Measurements from ENCODE around the gene SHROOM2.

- TF ChIP-seq EP300 (IDR thresholded peaks at IDR 0.05; ENCODE audit: borderline replicate concordance) = no peak
- no peak for TF ChIP-seq TAF1 (IDR thresholded peaks at IDR 0.05; ENCODE audit: low read depth)
- no peak for TF ChIP-seq RAD21 (IDR thresholded peaks at IDR 0.05; ENCODE audit: low read depth)
- TF ChIP-seq REST (IDR thresholded peaks at IDR 0.05; ENCODE audit: low read depth) = no peak
- TF ChIP-seq YY1 (IDR thresholded peaks at IDR 0.05; ENCODE audit: low read depth) = no peak
- no peak for TF ChIP-seq FOXM1 (IDR thresholded peaks at IDR 0.05; ENCODE audit: borderline replicate concordance, low read depth)
- TF ChIP-seq, protein P1, sequence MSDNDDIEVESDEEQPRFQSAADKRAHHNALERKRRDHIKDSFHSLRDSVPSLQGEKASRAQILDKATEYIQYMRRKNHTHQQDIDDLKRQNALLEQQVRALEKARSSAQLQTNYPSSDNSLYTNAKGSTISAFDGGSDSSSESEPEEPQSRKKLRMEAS (IDR thresholded peaks at IDR 0.05) = no peak
- TF ChIP-seq, protein P2, sequence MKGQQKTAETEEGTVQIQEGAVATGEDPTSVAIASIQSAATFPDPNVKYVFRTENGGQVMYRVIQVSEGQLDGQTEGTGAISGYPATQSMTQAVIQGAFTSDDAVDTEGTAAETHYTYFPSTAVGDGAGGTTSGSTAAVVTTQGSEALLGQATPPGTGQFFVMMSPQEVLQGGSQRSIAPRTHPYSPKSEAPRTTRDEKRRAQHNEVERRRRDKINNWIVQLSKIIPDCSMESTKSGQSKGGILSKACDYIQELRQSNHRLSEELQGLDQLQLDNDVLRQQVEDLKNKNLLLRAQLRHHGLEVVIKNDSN (IDR thresholded peaks at IDR 0.05) = no peak
- TF ChIP-seq NFIC (IDR thresholded peaks at IDR 0.05) = no peak
- TF ChIP-seq TCF12 (IDR thresholded peaks at IDR 0.05; ENCODE audit: low read depth) = no peak
These were observed 94.0 kb downstream of the SHROOM2 start for GRCh38 chrX:9880237-9880636.
